ENCODE results near the gene FGD5.

FGD5 gene

GRCh38 chr3:14864131-14864530 lies 45.4 kb downstream of the FGD5 start:
- no peak overlapping the region for H3K4me3 ChIP-seq (ENCODE audit: low read depth, low read length)
- no peak for DNase-seq (ENCODE audit: low read depth)
- TF ChIP-seq CTCF (IDR thresholded peaks at IDR 0.05; ENCODE audit: low read depth, low read length, missing control alignments) = no peak

- TF ChIP-seq CTCF (IDR thresholded peaks at IDR 0.05; ENCODE audit: low read depth, low read length, missing control alignments) = no peak
- DNase-seq (ENCODE audit: low read depth) = no peak
- H3K4me3 ChIP-seq (ENCODE audit: low read depth, low read length) = no peak overlapping the region
These were observed 47.9 kb downstream of the FGD5 start for GRCh38 chr3:14866627-14867026.

- no peak overlapping the region for H3K4me3 ChIP-seq (ENCODE audit: low read depth, low read length)
- DNase-seq (ENCODE audit: low read depth) = no peak
- no peak for TF ChIP-seq CTCF (IDR thresholded peaks at IDR 0.05; ENCODE audit: low read depth, low read length, missing control alignments)
These were observed 49.3 kb downstream of the FGD5 start for GRCh38 chr3:14867936-14868570.

- TF ChIP-seq CTCF (IDR thresholded peaks at IDR 0.05; ENCODE audit: low read depth, low read length, missing control alignments) = no peak
- no peak for DNase-seq (ENCODE audit: low read depth)
- H3K4me3 ChIP-seq (ENCODE audit: low read depth, low read length) = no peak overlapping the region
These were observed 51.4 kb downstream of the FGD5 start for GRCh38 chr3:14869917-14870782.

- DNase-seq (ENCODE audit: low read depth) = no peak
- TF ChIP-seq CTCF (IDR thresholded peaks at IDR 0.05; ENCODE audit: low read depth, low read length, missing control alignments) = no peak
- no peak overlapping the region for H3K4me3 ChIP-seq (ENCODE audit: low read depth, low read length)
These were observed 52.0 kb downstream of the FGD5 start for GRCh38 chr3:14870783-14871060.

GRCh38 chr3:14871456-14872200 lies 52.9 kb downstream of the FGD5 start:
- H3K4me3 ChIP-seq (ENCODE audit: low read depth, low read length) = no peak overlapping the region
- TF ChIP-seq CTCF (IDR thresholded peaks at IDR 0.05; ENCODE audit: low read depth, low read length, missing control alignments) = no peak
- DNase-seq (ENCODE audit: low read depth) = no peak
